GM18517 (cell line): ENCODE results near the gene HIP1R.
"Not testable (repeated sequence)": the region's sequence is repeated elsewhere in the genome, so short reads cannot be mapped to it uniquely, and the experiment has no call there.

Experiments
- ATAC-seq: cut with Tn5 transposase; IDR thresholded peaks from one replicate; pipeline ENCODE4 v1.9.1; 2021; ENCODE audit warnings: mild to moderate bottlenecking, moderate library complexity; ENCODE audit not compliant: unreplicated experiment

Gene HIP1R

DNA sequence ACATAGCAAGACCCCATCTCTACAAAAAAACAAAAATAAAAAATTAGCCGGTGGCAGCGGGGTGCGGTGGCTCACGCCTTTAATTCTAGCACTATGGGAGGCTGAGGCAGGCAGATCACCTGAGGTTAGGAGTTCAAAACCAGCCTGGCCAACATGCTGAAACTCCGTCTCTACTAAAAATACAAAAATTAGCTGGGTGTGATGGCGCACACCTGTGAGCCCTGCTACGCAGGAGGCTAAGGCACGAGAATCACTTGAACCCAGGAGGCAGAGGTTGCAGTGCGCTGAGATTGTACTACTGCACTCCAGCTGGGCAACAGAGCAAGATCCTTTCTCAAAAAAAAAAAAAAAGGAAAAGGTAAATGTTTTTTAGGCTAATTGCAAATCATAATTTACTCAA, 57.5 kb downstream of the HIP1R start:
- ATAC-seq: not testable (repeated sequence)

DNA sequence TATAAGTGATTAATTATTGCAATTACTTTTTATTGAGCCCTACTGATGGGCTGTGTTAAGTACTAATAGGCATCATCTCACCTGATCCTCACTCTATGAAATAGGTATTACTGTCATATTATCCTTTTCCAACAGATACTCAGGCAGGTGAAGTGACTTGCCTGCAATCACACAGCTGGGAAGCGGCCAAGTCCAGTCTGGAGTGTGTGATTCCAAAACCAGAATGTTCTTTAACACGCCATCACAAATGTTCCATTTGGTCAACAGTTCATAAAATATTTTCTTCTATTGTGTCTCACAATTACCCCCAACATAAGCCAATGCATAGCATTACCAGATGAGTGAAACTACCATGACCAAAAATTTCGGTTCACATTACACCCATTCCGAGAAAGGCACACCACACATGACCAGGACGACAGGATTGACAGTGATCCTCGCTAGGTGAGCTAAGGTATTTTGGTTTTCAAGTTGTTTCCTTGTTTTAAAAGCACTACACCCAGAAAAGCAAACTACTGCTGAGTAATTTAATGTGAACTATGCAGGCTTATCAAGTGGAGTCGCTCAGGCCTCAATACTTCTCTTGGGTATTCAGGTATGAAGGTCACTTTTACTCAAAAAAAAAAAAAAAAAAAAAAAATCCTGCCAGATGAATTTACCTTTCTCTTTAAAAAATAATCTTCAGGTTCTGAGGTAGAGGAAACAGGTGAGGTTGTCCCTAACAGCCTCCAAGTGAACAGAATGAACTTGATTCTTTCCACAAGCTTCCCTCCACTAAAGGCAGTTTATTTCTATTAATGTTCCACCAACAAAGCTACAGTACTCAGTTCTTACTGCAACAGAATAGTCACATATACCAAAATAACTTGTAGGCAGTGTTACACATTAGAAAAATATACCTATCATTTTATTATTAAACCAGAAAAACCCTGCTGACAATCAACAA, 58.2 kb downstream of the HIP1R start:
- no peak for ATAC-seq

DNA sequence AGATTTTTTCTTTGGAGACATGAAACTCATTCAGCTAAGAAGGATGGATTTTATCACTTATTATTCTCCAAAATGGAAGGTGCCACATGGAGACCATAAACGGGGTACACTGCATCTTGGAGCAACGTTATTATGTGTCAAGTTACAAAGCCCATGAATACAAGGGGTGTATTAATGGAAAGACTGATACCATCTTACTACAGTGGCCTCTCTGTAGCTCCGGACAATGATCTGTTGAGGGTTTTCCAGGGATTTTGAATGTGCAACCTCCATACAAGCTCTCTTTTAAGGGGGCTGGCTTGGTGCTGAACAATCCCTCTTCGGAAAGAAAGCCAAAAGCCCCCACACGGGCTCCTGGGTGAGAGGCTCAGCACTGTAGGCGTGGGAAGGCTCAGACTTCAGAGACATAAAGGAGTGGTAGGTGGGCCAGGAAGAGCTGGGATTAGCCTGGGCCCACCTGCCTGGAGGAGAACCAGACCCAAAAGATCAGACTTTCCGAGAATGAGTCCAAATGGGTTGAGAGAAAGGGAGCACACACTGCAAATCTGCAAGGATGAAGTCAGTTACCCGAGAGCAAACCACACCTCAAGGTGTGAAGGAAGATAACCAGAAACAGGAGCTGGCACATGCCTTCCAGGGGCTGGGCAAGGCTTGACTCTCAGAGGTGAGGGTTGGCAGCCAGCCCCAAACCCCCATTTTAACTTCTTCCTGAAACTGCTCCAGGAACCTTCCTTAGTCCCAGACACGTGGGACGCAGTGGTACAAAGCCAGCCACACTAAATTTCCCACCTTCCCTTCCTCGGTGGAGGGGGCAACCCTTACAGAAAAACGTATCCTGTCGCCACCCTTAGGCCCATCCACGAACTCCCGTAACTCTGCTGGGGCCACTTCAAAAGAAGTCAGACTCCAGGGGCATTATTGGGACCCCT, 59.2 kb downstream of the HIP1R start:
- no peak for ATAC-seq

DNA sequence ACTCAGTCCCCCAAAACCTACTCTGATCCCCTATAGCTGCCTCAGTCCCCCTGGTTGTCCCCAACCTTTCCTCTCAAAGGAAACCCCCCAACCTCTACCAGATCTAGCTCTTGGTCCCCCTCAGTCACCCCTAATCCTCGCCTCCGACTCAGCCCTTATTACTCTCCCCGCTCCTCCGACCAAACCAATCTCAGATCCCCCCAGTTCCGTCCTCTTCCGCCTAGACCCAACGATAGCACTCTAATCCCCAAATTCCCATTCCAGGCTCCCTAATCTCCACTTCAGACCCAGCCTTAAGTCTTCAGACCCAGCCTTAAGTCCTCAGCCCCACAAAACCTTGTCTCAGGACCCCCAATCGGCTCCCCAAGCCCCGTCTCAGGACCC, 60.1 kb downstream of the HIP1R start:
- ATAC-seq: no peak

DNA sequence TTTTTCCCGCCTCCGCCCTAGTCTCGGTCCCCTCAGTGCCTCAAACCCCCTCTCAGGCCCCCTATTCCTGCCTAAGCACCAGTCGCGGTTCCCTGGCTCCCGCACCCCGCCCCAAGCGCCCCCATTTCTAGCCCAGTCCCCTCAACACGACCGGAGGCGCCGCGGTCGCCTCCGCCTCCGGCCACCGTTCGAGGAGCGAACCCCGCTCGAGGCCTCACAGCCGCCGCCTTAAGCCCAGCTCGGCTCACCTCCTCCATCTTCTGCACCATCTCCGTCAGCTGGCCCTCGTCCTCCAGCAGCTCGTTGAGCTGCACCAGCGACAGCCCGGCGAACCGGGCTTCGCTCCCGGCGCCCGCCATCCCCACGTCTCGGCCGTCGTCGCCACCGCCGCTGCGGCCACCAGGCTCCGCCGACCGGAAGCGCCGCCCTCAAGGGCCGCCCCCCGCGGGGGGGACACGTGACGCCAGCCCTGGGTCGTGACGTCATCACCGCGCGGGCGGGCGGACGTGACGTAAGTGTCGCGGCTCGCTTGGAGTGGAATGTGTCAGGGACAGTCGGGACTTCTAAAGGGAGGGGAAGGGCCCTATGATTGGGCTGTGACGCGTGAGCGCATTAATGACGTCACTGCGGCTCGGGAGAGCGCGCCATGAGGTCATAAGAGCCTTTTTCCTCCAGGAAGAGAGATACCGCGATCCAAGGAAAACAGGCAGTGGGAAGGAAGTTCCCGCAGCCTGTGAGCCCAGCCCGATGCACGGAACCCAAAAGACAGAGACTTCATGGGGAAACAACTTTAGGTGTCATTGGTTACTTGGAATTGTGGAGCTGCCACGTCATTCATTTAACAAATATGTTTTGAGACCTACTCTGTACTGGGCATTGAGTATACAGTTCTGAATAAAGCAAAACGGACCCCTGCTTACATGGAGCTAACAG, 60.7 kb downstream of the HIP1R start, which contains the start of gene VPS37B:
Gene VPS37B (minus strand): TSS at position 421 of the 933 bp plus-strand sequence. CDS start 62 bp downstream, at position 359.
- ATAC-seq: peak; percentile 49

DNA sequence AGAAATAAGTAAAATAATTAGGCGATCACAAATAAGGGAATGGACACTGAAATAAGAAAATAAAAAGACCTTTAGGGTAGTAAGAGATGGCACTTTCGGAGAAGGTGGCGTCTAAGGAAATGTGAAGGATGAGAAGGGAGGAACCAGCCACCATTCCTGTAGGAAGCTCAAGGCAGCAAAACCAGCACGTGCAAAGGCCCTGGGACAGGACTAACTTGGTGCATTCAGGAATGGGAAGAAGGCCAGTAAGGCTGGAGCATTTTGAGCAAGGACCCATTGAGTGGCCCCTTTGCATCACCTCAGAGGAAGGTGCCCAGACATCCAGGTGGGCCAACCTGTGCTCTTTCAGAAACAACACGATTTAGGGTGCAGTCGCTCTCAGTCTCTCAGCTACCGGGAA, 61.4 kb downstream of the HIP1R start:
- no peak for ATAC-seq

DNA sequence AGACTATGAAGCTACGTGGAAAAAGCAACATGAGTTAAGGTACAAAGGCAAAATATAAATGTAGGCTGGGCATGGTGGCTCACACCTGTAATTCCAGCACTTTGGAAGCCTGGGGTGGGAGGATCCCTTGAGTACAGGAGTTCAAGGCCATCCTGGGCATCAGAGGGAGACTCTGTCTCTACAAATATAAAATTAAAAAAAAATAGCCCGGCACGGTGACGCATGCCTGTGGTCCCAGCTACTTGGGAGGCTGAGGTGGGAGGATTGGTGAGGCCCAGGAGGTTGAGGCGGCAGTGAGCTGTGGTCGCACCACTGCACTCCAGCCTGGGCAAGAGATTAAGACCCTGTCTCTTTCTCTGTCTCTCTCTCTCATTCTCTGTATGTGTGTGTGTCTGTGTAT, 64.6 kb downstream of the HIP1R start:
- no peak for ATAC-seq

DNA sequence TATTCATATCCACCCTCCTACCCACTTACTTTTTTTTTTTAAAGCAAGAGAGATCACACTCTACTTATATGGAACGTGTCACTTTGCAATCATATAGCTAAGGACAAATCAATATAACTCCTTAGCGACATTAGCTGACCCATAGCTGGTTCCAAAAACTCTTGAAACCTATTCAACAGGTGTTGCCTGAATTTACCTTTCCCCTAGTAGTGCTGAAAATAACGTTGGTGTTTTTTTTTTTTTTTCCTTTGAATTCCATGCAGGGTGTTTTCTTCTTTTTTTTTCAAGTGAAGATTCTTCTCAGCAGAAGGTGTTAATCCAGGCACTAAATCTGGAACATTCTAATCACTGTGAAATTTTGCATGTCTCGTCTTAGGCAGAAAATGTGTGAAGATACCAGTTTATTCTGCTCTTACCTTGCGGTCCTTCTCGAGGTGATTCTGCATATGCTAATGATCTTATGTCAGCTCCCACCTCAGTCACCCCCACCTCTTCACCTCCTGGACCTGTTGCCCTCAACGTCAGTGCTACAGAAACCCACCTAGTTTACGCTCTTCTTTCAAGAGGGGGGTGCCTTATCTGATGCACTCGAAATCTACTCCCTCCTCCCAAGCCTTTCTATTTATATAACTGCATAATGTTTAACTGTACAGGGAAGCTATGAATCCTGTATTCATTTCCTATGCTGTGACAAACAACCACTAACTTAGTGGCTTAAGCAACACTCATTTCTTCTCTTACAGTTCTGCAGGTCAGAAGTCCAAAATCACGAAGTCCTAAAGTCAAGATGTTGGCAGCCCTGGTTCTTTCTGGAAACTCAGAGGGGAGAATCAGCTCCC, 67.8 kb downstream of the HIP1R start:
- no peak for ATAC-seq

DNA sequence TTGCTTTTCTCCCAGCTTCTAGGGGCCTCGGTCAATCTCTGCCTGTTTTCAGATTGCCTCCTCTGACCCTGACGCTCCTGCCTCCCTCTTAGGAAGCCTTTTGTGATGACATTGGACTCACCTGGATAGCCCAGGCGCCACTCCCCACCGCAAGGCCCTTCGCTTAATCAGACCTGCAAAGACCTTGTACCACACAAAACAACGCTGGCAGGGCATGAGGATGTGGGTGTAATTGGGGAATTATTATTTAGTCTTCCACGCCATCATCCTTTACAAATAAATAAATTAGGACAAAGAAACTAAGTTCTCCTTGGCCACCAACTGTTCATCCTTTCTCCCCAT, 68.4 kb downstream of the HIP1R start:
- ATAC-seq: no peak

DNA sequence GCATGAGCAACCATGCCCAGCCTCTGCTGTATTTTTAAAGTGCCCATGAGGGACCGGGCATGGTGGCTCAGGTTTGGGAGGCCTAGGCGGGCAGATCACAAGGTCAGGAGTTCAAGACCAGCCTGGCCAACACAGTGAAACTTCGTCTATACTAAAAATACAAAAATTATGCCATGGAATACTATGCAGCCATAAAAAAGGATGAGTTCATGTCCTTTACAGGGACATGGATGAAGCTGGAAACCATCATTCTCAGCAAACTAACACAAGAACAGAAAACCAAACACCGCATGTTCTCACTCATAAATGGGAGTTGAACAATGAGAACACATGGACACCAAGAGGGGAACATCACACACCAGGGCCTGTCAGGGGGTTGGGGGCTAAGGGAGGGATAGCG, 70.0 kb downstream of the HIP1R start:
- ATAC-seq: not testable (repeated sequence)

DNA sequence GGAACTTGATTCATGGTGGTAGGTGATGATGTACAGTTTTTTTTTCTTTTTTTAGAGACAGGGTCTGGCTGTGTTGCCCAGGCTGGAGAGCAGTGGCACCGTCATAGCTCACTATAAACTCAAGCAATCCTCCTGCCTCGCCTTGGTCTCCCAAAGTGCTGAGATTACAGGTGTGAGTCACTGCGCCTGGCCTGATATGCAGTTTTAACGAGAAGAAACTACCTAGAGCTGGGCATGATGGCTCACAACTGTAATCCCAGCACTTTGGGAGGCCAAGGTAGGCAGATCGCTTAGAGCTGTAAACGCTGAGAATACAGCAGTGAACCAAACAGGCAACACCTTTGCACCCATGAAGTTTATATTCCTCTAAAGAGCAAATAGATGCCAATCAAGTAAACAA, 73.7 kb downstream of the HIP1R start:
- ATAC-seq: no peak

DNA sequence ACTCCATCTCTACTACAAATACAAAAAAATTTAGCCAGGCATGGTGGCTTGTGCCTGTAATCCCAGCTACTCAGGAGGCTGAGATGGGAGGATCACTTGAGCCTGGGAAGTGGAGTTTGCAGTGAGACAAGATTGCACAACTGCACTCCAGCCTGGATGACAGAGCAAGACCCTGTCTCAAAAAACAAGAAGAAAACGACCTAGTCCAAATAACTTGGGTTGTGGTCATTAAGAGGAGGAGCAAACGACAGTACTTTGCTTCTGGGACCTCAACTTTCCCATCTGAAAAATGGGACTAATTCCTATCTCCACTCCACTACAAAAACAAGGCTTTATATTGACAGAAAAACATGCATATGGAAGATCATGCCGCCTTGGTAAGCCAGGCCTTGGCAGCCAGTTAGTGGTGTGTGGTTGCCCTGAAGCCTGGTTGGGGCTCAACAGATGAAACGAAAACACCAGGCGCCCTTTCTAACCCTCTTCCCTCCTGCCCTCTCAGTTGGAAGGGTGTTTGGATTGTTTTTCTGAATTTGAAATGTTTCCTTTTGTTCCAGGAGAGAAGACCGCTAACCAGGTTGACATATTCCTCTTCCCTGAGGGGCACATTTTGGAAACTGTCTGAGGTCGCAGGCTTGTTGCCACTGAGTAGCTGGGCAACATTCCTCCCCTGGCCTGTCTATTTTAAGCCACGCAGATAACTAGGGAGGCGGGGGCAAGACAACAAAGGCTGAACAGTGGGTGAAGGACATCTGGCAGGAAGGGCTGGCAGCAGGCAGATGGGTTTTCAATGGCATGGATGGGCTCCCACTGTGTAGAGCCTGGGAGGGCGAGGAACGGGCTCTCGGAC, 74.4 kb downstream of the HIP1R start:
- ATAC-seq: no peak
